Smooth muscle cell (in vitro differentiated cells): ENCODE results near the gene CDK15. TPM values are rescaled to one million over a fixed set of nuclear protein-coding genes. Genes with fewer than 3 reads are reported as not detected.

Experiments
- DNase-seq: peaks from one replicate; lab custom pipeline; 2025; ENCODE audit not compliant: unreplicated experiment; lab: John Stamatoyannopoulos, UW
- H2AFZ ChIP-seq: fragments of 200-600 bp; sonication (generic); 2 replicates; pipeline ENCODE4 v1.6.0; 2016; ENCODE audit warnings: antibody characterized with exemption, low read depth, mild to moderate bottlenecking
- H3F3A ChIP-seq: fragments of 200-600 bp; sonication (generic); 2 replicates; pipeline ENCODE4 v1.6.0; 2017; ENCODE audit warnings: antibody characterized with exemption, low read depth
- H3K27ac ChIP-seq: fragments of 200-600 bp; sonication (generic); 2 replicates; pipeline ENCODE4 v1.5.1; 2016; ENCODE audit warnings: low read depth, mild to moderate bottlenecking
- H3K27me3 ChIP-seq: fragments of 200-600 bp; sonication (generic); 2 replicates; pipeline ENCODE4 v1.6.1; 2016; ENCODE audit warnings: low read depth, mild to moderate bottlenecking
- H3K36me3 ChIP-seq: fragments of 200-600 bp; sonication (generic); 2 replicates; pipeline ENCODE4 v1.5.1; 2016; ENCODE audit warnings: low read depth
- H3K4me1 ChIP-seq: fragments of 200-600 bp; sonication (generic); 2 replicates; pipeline ENCODE4 v1.5.1; 2016; ENCODE audit warnings: low read depth
- H3K4me2 ChIP-seq: fragments of 200-600 bp; sonication (generic); 2 replicates; pipeline ENCODE4 v1.6.0; 2016; ENCODE audit warnings: mild to moderate bottlenecking
- H3K4me3 ChIP-seq: fragments of 200-600 bp; sonication (generic); 2 replicates; pipeline ENCODE4 v1.5.1; 2016; ENCODE audit warnings: mild to moderate bottlenecking
- H3K79me2 ChIP-seq: fragments of 200-600 bp; sonication (generic); 2 replicates; pipeline ENCODE4 v1.6.0; 2016; ENCODE audit warnings: low read depth, mild to moderate bottlenecking
- H3K9ac ChIP-seq: fragments of 200-600 bp; sonication (generic); 2 replicates; pipeline ENCODE4 v1.6.0; 2016; ENCODE audit warnings: low read depth
- H3K9me3 ChIP-seq: fragments of 200-600 bp; sonication (generic); replicated peaks from 2 replicates; pipeline ENCODE4 v1.5.1; 2016; ENCODE audit warnings: low read depth
- H4K20me1 ChIP-seq: fragments of 200-600 bp; sonication (generic); 2 replicates; pipeline ENCODE4 v1.6.0; 2016; ENCODE audit warnings: low read depth
- WGBS: methylation state at CpG from one replicate; pipeline ENCODE4 v1.1.7; 2016; ENCODE audit warnings: low lambda C conversion rate; 5-methylcytosine and 5-hydroxymethylcytosine counted together
- polyA plus RNA-seq: library from polyadenylated mRNA; unstranded; fragments of >200 nt; fragmentation: Nextera tagmentation; extraction: Ambion mirVana; gene quantifications from 2 replicates; pipeline ENCODE4 v1.2.1, GENCODE V29; 2016
- total RNA-seq: library from RNA; depleted of rRNA; stranded (reverse); fragments of >200 nt; gene quantifications from 2 replicates; pipeline ENCODE4 v1.2.3, GENCODE V29; 2014
- TF ChIP-seq, protein P1 (sequence below): fragments of 200-600 bp; sonication (generic); IDR thresholded peaks from 2 replicates; pipeline ENCODE4 v1.5.1; 2017; ENCODE audit warnings: borderline replicate concordance, mild to moderate bottlenecking, antibody characterized with exemption; ENCODE audit not compliant: insufficient read depth, poor library complexity, severe bottlenecking

The CDK15 gene
- total and polyA plus RNA-seq, 2 experiments from 2014 or later = 0.40 to 0.93 TPM

DNA sequence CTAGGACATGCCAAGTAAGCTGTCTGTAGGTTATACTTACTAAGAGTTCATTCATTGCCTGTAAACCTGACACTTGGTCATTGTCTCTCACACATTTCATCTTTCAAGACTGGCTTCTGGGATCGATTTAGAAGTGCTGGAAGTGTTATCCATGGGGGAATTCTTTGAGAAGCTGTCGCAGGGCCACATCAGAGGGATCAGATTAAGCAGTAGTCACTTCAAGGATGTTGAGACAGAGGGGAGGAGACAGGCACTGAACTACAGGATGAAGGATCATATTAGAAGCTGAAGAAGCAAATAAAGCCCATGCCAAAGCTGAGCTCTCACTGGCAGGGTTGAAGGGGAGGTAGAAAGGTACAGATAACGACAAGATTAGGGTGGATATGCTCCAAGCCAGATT, 49.0 kb downstream of the CDK15 start:
- Histone ChIP-seq H3K79me2 (no peaks in the 10 kb centered on the region), H3K4me1 (peaks cover 61% of the 10 kb centered on the region), H3K27me3 (no peaks in the 10 kb centered on the region), H2AFZ (peak overlapping the region; percentile 12), H4K20me1 (no peaks in the 10 kb centered on the region), H3K36me3 (no peaks in the 10 kb centered on the region), H3K4me3 (no peak overlapping the region), H3K9ac (peak overlapping the region; percentile 85), H3F3A (peaks cover 38% of the 10 kb centered on the region), H3K27ac (peak overlapping the region; percentile 98), H3K9me3 (no peaks in the 10 kb centered on the region), H3K4me2 (peak overlapping the region; percentile 72)
- TF ChIP-seq, protein P1, sequence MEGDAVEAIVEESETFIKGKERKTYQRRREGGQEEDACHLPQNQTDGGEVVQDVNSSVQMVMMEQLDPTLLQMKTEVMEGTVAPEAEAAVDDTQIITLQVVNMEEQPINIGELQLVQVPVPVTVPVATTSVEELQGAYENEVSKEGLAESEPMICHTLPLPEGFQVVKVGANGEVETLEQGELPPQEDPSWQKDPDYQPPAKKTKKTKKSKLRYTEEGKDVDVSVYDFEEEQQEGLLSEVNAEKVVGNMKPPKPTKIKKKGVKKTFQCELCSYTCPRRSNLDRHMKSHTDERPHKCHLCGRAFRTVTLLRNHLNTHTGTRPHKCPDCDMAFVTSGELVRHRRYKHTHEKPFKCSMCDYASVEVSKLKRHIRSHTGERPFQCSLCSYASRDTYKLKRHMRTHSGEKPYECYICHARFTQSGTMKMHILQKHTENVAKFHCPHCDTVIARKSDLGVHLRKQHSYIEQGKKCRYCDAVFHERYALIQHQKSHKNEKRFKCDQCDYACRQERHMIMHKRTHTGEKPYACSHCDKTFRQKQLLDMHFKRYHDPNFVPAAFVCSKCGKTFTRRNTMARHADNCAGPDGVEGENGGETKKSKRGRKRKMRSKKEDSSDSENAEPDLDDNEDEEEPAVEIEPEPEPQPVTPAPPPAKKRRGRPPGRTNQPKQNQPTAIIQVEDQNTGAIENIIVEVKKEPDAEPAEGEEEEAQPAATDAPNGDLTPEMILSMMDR = no peak
- no peak for DNase-seq
- 50% methylated on average over 3 of the region's 3 CpGs for WGBS

GRCh38 chr2:201857326-201857725, 51.0 kb downstream of the CDK15 start:
- H3K27me3 ChIP-seq = no peaks in the 10 kb centered on the region
- H3K4me1 ChIP-seq = peaks cover 62% of the 10 kb centered on the region
- H2AFZ ChIP-seq = no peak overlapping the region
- H3K9me3 ChIP-seq = no peaks in the 10 kb centered on the region
- TF ChIP-seq, protein P1 = no peak
- H3K79me2 ChIP-seq = no peaks in the 10 kb centered on the region
- no peak overlapping the region for H3K9ac ChIP-seq
- 96% methylated on average over 2 of the region's 2 CpGs for WGBS
- peaks cover 38% of the 10 kb centered on the region for H3F3A ChIP-seq
- no peak for DNase-seq
- no peaks in the 10 kb centered on the region for H3K36me3 ChIP-seq
- no peak overlapping the region for H3K27ac ChIP-seq
- no peak overlapping the region for H3K4me3 ChIP-seq
- H3K4me2 ChIP-seq = no peak overlapping the region
- H4K20me1 ChIP-seq = no peaks in the 10 kb centered on the region

DNA sequence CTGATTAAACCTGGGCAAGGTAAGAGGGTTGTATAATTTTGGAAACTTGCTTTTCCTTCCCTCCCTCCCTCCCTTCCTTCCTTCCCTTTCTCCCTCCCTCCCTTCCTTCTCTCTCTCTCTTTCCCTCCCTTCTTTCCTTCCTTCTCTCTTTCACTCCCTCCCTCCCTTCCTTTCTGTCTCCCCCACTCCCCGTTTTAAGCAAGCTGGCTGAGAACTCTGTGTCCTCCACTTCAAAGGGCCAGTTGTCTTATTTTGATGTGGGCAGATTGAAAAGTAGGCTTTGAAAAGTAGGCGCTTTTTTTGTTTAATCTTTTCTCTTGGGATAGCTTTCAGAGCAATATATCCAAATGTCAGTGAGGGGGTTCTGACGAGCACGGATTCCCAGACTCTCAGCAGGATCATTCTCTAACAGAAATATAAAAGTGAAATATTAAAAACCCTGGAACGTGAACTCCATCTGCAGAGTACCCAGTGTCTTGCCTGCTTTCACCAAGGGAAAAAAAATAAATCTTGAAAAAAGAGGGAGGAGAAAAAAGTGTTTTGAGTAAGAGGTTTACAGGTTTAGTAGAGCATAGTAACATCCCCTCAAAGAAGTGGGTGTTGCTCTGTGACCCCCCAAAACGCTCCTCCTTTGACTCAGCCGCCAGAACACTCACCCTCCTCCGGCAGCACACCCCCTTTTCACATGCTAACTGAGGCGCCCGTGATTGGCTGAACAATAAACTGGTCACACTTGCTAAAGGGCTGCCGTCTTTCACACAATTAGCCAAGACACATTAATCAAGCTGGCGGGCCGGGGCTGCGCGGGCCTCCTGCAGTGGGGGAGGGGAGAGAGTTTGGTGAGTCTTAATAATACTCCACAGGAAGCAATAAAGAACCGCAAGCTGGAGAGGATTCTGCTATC, 52.2 kb downstream of the CDK15 start:
- Histone ChIP-seq H2AFZ (peak overlapping the region; percentile 31), H3K36me3 (no peaks in the 10 kb centered on the region), H3K4me2 (peak overlapping the region; percentile 80), H3K27me3 (no peaks in the 10 kb centered on the region), H3K27ac (peak overlapping the region; percentile 40), H3K4me3 (peak overlapping the region; percentile 17), H3K4me1 (peaks cover 50% of the 10 kb centered on the region), H3K9me3 (no peaks in the 10 kb centered on the region), H3K79me2 (no peaks in the 10 kb centered on the region), H3K9ac (no peak overlapping the region), H4K20me1 (no peaks in the 10 kb centered on the region), H3F3A (peaks cover 29% of the 10 kb centered on the region)
- TF ChIP-seq, protein P1 = no peak
- 5% methylated on average over 16 of the region's 16 CpGs for WGBS
- DNase-seq = no peak
